GM18507 (cell line): ENCODE measurements around the gene NPAS3.

Source experiments
- DNase-seq: peaks from one replicate; pipeline ENCODE4 v3.0.0; 2011; ENCODE audit warnings: low read depth; ENCODE audit not compliant: insufficient read length; ENCODE audit errors: extremely low spot score
- FAIRE-seq: peaks from 2 replicates; lab custom pipeline; 2011; peaks lifted over from hg19 to GRCh38; lab: Jason Lieb, UNC

The NPAS3 gene

GRCh38 chr14:32993921-32994320 is 55.2 kb downstream of the NPAS3 start:
- FAIRE-seq = no peak
- DNase-seq = no peak

- FAIRE-seq (no peak), DNase-seq (no peak)
Observed at GRCh38 chr14:32996343-32996742, 57.7 kb downstream of the NPAS3 start.

GRCh38 chr14:32998433-32998832 is 59.8 kb downstream of the NPAS3 start:
- DNase-seq (no peak), FAIRE-seq (no peak)

- no peak for DNase-seq
- no peak for FAIRE-seq
Observed at GRCh38 chr14:33009673-33010072, 71.0 kb downstream of the NPAS3 start.

- no peak for DNase-seq
- no peak for FAIRE-seq
Observed at GRCh38 chr14:33010495-33010894, 71.8 kb downstream of the NPAS3 start.

- FAIRE-seq = no peak
- no peak for DNase-seq
Observed at GRCh38 chr14:33014710-33015109, 76.0 kb downstream of the NPAS3 start.

DNA sequence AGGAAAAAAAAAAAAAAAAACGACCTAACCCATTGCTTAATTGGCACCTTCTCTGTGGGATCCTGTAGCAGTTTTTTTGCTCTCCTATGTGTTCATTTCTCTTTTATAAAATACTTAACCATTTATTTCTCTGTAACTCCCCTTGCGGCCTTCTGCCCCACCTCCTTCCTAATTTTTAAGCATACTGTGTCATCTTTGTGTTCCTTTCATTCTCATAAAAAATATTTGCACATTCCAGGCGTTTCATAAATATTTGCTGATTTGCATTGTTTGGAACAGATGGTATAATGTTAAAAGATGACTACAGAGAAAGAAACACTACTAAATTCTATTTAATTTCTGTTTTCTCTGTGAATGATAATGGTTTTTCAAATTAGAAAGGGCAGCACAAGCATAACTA is 77.9 kb downstream of the NPAS3 start:
- no peak for FAIRE-seq
- DNase-seq = no peak

DNA sequence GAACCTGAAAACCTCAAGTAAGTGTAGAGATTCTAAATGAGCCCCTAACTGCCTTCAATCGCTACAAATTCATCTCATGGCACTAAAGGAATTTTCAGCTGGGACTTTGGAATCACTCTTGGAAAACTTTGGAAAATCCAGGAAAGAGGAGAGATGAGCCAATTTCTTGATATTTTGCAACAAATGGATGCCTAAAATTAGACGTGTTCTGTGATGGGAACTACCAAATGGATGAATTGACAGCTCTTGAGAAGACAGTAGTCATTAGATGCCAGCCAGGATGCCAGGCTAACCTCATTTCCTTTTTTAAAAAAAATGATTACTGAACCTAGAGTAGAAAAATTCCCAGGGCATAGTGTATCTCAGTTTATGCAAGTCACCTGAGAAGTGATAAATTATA is 78.3 kb downstream of the NPAS3 start:
- FAIRE-seq = no peak

GRCh38 chr14:33019346-33019745 is 80.7 kb downstream of the NPAS3 start:
- no peak for DNase-seq
- no peak for FAIRE-seq

More for the DNA sequence above, 78.3 kb downstream of the NPAS3 start:
- DNase-seq = no peak

DNA sequence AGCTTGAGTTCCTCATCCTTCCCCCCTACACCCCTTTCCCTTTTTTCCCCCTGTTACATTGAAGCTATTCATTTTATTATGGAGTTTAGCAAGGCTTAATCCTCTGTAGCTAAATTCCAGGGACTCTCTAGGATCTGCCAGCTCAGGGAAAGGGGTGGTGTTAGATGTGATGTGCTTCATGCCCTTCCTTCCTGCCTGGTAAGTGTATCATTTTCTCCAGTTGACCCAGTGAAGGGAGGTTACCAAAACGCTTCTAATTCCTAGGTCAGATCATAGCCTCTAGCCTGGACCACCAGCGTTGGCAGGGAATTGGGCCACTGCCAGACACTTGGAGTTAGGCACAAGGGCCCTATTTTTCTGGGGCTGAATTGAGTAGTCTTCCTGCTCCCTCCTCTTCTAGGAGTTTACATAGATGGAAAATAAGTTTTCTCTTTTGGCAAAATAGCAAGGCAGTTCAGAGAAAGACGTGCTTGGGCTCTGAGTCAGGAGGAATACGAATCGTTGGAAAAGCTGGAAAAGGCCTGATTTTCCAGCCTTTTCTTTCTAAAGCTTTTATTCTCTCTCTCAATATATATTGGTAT is 88.3 kb downstream of the NPAS3 start:
- FAIRE-seq = no peak
- no peak for DNase-seq

GRCh38 chr14:33029511-33029910 is 90.8 kb downstream of the NPAS3 start:
- no peak for DNase-seq
- FAIRE-seq = no peak

- DNase-seq = no peak
- FAIRE-seq = no peak
Observed at GRCh38 chr14:33030386-33030785, 91.7 kb downstream of the NPAS3 start.

GRCh38 chr14:33035416-33036194 is 96.9 kb downstream of the NPAS3 start:
- FAIRE-seq (no peak), DNase-seq (no peak)

- FAIRE-seq = no peak
- DNase-seq = no peak
Observed at GRCh38 chr14:33039311-33039710, 100.6 kb downstream of the NPAS3 start.

- no peak for FAIRE-seq
Observed at GRCh38 chr14:33040372-33041140, 101.9 kb downstream of the NPAS3 start.

DNA sequence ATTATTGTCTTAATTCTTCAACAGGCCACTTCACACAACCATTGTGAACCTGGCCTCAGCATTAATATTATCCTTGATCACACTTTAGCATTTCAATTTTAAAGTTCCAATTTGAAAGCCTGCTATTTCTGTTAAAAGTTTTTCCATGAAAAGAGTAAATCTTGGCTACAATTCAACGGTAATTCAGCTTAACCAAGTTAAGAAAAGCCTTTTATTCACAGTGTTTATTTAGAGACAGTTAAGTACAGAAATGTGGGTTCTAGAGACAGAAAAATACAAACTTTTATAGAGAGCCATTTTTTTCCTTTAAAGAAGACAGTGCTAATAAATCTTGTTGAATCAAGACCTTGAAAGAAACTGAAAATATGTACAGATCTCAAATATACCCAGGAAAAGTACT is 103.9 kb downstream of the NPAS3 start:
- DNase-seq = no peak
- no peak for FAIRE-seq

More at GRCh38 chr14:33040372-33041140, 101.9 kb downstream of the NPAS3 start:
- DNase-seq = no peak

DNA sequence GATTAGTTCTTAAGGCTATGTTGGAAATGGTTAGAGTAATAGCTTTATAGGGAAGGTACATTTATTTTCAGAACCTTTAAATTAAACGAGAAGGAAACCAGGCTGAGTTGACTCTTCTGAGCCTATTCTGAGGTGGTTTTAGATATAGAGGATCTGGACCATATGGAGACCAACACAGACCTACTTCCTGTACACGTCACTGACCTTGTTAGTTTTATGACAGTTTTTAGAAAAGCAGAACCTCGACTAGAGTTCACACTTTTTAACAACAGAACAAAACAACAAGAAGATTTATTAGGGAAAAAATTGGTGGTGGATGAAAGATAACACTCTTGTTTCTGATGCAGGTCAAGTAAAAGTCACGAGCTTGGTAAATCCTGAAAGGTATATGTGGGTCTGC is 107.1 kb downstream of the NPAS3 start:
- DNase-seq = no peak
- no peak for FAIRE-seq

DNA sequence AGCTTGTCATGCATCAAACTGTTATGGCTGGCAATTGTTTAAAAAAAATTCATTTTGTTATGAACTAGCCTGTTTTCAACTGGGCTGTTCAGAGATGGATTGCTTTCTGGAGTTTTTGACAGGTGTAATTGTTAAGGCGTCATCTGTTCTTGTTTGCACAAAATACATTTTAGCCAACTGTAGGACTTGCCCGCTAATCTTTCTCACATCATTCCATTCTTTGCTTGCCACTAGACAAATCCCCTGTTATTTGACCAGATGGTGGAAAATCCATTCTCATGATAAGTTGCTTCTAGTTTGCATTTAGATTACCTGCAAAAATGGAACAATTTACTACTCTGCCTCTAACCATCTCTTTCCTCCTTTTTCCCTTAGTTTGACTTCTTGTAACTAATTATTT is 114.3 kb downstream of the NPAS3 start:
- no peak for DNase-seq
- FAIRE-seq = no peak

GRCh38 chr14:33056213-33056612 is 117.5 kb downstream of the NPAS3 start:
- FAIRE-seq = no peak
- DNase-seq = no peak

DNA sequence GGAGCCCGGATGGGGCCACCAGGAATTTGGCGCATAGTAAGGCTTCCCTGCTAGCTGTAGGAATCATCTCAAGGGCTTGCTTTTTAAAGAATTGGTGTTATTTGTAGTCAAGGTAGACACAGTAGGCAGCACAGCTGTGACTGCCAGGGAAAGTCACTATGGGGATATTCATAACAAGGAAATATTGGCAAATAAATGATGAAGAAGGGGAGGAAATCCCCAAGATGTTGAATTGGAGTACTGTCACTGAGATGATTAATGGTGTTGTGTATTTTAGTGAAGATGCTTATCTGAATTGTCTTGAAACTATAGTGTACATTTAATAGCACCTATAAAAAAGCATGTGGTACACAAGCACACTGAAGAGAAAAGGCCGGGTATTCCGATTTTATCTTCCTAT is 118.9 kb downstream of the NPAS3 start:
- FAIRE-seq = no peak
- no peak for DNase-seq
